Natural killer cell (primary cell): ENCODE data around the gene CCDC9B. TPM values are rescaled to one million over a fixed set of nuclear protein-coding genes. Genes with fewer than 3 reads are reported as not detected.

Source experiments
- ATAC-seq, 3 donors: fragments of 150-1000 bp in 2 of 3; fragments of 200-7000 bp in 1 of 3; cut with Tn5 transposase; 1 replicate in 1 of 3; 2 replicates in 2 of 3; pipeline ENCODE4 v1.10.0; 2021; ENCODE audit warnings: mild to moderate bottlenecking in 2 of 3, moderate library complexity in 2 of 3
- DNase-seq, 2 donors: peaks; one replicate each; pipeline versions ENCODE4 v3.0.0 to v3.0.0-alpha.2; 2013 to 2021; ENCODE audit warnings: mixed read lengths in 1 of 2
- H3K27ac ChIP-seq: one replicate; pipeline ENCODE4 v1.5.1; 2013; ENCODE audit warnings: mild to moderate bottlenecking, low read length
- H3K27me3 ChIP-seq: one replicate; pipeline ENCODE4 v1.6.1; 2013; ENCODE audit warnings: low read length; ENCODE audit not compliant: control insufficient read depth, insufficient read depth
- H3K36me3 ChIP-seq: one replicate; pipeline ENCODE4 v1.6.1; 2013; ENCODE audit warnings: low read length; ENCODE audit not compliant: control insufficient read depth, insufficient read depth
- H3K4me1 ChIP-seq: one replicate; pipeline ENCODE4 v1.6.1; 2013; ENCODE audit warnings: low read length; ENCODE audit not compliant: control insufficient read depth, insufficient read depth
- H3K4me3 ChIP-seq: one replicate; pipeline ENCODE4 v1.5.1; 2013; ENCODE audit warnings: low read length
- H3K9me3 ChIP-seq: one replicate; pipeline ENCODE4 v1.6.1; 2013; ENCODE audit warnings: low read length; ENCODE audit not compliant: control insufficient read depth, insufficient read depth
- H3K27ac Mint-ChIP-seq, 2 donors: one replicate each; pipeline ENCODE4 v1.8.0; 2022; ENCODE audit warnings: mild to moderate bottlenecking in 2 of 2, mixed read lengths in 2 of 2, moderate library complexity in 1 of 2
- H3K27me3 Mint-ChIP-seq, 2 donors: one replicate each; pipeline ENCODE4 v1.8.0; 2022; ENCODE audit warnings: low read depth in 2 of 2, mixed read lengths in 2 of 2
- H3K36me3 Mint-ChIP-seq: one replicate; pipeline ENCODE4 v1.8.0; 2022; ENCODE audit warnings: mixed read lengths
- H3K4me1 Mint-ChIP-seq, 2 donors: one replicate each; pipeline ENCODE4 v1.8.0; 2022; ENCODE audit warnings: mixed read lengths in 2 of 2
- H3K4me3 Mint-ChIP-seq: one replicate; pipeline ENCODE4 v1.8.0; 2022; ENCODE audit warnings: mild to moderate bottlenecking, moderate library complexity, mixed read lengths
- H3K9me3 Mint-ChIP-seq, 2 donors: one replicate each; pipeline ENCODE4 v1.8.0; 2022; ENCODE audit warnings: mixed read lengths in 2 of 2
- WGBS: methylation state at CpG from one replicate; pipeline ENCODE4 v1.1.7; 2013; ENCODE audit warnings: missing lambda C conversion rate; ENCODE audit not compliant: insufficient coverage; 5-methylcytosine and 5-hydroxymethylcytosine counted together
- intact Hi-C: fragments of 100-400 bp; cut with micrococcal nuclease; formaldehyde crosslinking; loops from one replicate; pipeline ENCODE4 v1.14.2; 2022
- total RNA-seq, 4 donors: library from RNA; stranded (reverse); fragments of 120-200 nt in 1 of 4; gene quantifications; one replicate each; pipeline versions ENCODE4 v1.2.3 to v1.2.4, GENCODE V29; 2013 to 2022
- TF ChIP-seq, protein P1 (sequence below): fragments of 200-600 bp; IDR thresholded peaks from one replicate; pipeline ENCODE4 v1.8.0; 2022; ENCODE audit warnings: antibody characterized with exemption

CCDC9B gene
- 1 to 10 TPM; 4.4 to 5.3 (median 4.7) TPM for total RNA-seq
- total RNA-seq (2013), result 1.4 TPM

DNA sequence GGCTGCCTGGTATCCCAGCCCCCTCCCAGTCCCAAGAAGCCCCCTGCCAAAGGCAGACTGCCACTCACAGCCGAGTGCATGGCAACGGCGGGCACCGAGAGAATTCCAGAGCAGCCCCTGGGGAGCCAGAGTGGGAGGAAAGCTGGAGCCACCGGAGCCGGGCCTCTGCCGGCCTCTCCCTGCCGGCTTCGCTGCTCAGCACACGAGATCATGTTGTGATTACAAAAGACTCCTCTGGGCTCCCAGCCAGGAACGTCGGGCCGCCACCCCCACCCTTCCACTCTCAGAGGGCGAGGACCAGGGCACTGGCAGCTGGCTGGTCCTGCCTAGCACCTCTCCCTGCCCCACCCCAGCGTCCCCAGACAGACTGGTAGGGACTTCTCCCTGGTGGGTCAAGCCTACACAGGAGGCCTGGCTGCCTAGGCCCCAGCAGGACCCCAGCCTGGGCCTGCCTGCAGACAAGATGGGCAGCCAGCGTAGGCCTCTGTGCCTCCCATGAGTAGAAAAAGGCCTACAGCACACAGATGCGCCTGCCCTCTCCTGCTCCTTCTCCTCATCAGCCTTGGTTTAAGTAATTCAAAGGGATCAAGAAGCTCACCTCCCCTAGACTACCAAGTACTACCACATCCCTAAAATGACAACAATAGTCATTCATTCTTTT is at the start of gene CCDC9B:
CCDC9B (minus strand) TSS at position 200 of the 661 bp plus-strand sequence; CDS start at position 80, 120 bp downstream.
- Mint-ChIP-seq H3K27ac (no peak within 1 kb of the TSS), H3K9me3 (no peaks in the 10 kb centered on the region), H3K27me3 (peaks cover 0 to 2% of the 10 kb centered on the region in 2 donors), H3K4me3 (no peak within 1 kb of the TSS), H3K36me3 (no peaks in the 10 kb centered on the region), H3K4me1 (peaks cover 0 to 10% of the 10 kb centered on the region in 2 donors)
- H3K4me3 ChIP-seq, result no peak within 1 kb of the TSS
- ATAC-seq, result no peak
- 58% methylated on average over 17 of the region's 17 CpGs for WGBS
- peaks cover 26% of the 10 kb centered on the region for H3K4me1 ChIP-seq
- no peak within 1 kb of the TSS for H3K27ac ChIP-seq
- intact Hi-C loops, result no loop called here
- H3K36me3 ChIP-seq, result no peaks in the 10 kb centered on the region
- no peak for DNase-seq
- TF ChIP-seq, protein P1, sequence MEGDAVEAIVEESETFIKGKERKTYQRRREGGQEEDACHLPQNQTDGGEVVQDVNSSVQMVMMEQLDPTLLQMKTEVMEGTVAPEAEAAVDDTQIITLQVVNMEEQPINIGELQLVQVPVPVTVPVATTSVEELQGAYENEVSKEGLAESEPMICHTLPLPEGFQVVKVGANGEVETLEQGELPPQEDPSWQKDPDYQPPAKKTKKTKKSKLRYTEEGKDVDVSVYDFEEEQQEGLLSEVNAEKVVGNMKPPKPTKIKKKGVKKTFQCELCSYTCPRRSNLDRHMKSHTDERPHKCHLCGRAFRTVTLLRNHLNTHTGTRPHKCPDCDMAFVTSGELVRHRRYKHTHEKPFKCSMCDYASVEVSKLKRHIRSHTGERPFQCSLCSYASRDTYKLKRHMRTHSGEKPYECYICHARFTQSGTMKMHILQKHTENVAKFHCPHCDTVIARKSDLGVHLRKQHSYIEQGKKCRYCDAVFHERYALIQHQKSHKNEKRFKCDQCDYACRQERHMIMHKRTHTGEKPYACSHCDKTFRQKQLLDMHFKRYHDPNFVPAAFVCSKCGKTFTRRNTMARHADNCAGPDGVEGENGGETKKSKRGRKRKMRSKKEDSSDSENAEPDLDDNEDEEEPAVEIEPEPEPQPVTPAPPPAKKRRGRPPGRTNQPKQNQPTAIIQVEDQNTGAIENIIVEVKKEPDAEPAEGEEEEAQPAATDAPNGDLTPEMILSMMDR, result no peak
- H3K9me3 ChIP-seq, result no peaks in the 10 kb centered on the region
- no peaks in the 10 kb centered on the region for H3K27me3 ChIP-seq

DNA sequence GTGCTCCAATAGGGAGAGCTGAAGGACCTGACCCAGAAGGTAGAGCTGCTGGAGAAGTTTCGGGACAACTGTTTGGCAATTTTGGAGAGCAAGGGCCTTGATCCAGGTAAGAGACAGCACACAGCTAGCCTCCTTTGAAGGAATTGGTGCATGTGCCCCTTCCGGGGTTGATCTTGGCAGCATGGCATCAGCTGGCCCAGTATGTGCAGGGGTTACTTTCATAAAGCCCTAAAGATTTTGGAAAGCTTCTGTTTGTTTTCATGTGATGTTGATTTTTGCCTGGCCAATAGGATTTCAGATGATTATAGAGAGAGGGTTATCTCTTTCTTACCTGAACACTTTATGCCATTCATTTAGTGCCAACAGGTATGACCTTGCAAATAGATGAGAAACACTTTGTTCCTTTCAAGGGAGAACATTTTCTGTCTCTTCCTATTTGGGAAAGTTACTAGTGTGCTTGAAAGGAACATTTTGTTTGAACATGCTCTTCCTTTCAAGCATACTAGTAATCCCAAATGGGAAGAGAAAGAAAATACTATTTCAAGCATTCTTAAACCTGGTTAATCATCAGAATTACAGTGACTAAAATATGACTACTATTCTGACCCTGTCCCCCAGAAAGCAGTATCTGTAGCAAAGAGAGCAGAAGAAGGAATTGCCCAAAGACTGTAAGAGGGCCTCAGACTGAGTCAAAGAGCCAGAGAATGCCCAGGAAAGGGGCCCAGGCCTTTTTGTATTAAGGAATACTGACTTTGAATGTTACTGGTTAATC is 49.3 kb upstream of the CCDC9B start:
- intact Hi-C loops, result no loop called here

DNA sequence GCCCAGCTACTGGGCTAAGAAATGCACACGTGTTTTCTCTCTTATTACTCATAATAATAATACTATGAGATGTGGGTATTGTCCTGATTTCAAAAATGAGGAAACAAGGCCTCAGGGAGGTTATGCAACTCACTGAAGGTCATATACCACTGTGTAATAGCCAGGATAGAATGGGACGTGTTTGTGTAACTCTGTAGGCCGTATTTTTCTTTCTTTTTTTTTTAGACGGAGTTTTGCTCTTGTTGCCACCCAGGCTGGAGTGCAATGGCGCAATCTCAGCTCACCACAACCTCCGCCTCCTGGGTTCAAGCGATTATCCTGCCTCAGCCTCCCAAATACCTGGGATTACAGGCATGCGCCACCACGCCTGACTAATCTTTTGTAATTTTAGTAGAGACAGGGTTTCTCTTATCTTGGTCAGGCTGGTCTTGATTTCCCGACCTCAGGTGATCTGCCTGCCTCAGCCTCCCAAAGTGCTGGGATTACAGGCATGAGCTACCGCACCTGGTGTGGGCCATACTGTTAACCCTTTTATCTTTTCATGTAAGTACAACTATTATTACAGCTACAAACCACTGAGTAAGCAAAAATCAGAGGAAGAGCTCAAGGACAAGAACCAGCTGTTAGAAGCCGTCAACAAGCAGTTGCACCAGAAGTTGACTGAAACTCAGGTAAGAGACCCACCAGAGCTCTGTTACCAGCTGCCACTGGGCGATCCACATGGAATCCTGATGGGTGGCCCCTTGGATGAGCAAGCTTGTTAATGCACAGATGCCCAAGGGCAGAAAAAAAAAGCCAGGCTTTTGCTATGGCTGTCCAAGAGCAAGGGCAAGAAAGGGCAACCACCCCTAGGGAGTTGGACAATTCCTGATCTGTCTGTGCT is 48.4 kb upstream of the CCDC9B start:
- Histone ChIP-seq H3K4me3 (no peak overlapping the region), H3K36me3 (peaks cover 50% of the 10 kb centered on the region), H3K9me3 (no peaks in the 10 kb centered on the region), H3K27me3 (no peaks in the 10 kb centered on the region), H3K27ac (no peak overlapping the region), H3K4me1 (peaks cover 5% of the 10 kb centered on the region)
- DNase-seq (no peak), ATAC-seq (peak in 1 of 3 donors; percentile 50)
- Mint-ChIP-seq H3K36me3 (no peaks in the 10 kb centered on the region), H3K27me3 (no peaks in the 10 kb centered on the region), H3K9me3 (no peaks in the 10 kb centered on the region), H3K4me3 (no peak overlapping the region), H3K27ac (no peak overlapping the region), H3K4me1 (no peaks in the 10 kb centered on the region)
- WGBS, result 96% methylated on average over 12 of the region's 13 CpGs
- intact Hi-C loops, result no loop called here
- TF ChIP-seq, protein P1, result no peak

More for the DNA sequence above, 49.3 kb upstream of the CCDC9B start:
- Mint-ChIP-seq H3K9me3 (no peaks in the 10 kb centered on the region), H3K27ac (no peak overlapping the region), H3K4me1 (no peaks in the 10 kb centered on the region), H3K4me3 (no peak overlapping the region), H3K27me3 (no peaks in the 10 kb centered on the region), H3K36me3 (no peaks in the 10 kb centered on the region)
- Histone ChIP-seq H3K27ac (no peak overlapping the region), H3K4me1 (peaks cover 7% of the 10 kb centered on the region), H3K9me3 (no peaks in the 10 kb centered on the region), H3K27me3 (no peaks in the 10 kb centered on the region), H3K36me3 (peaks cover 50% of the 10 kb centered on the region), H3K4me3 (no peak overlapping the region)
- TF ChIP-seq, protein P1, result no peak
- DNase-seq, result no peak
- WGBS, result 95% methylated on average over 2 of the region's 2 CpGs
- no peak for ATAC-seq
